Activated T-helper 2 cell treated with anti-CD3 and anti-CD28 coated beads, Interferon-gamma antibody, Interleukin-2, Interleukin-4, amounts not matched to agents 10 μg/mL and 5 μg/mL and 100 μg/mL, durations not matched to agents 14 hours and 24 hours and 36 hours (primary cell): ENCODE results near the gene IP6K3. TPM values are rescaled to one million over a fixed set of nuclear protein-coding genes. Genes with fewer than 3 reads are reported as not detected.

Source experiments
- DNase-seq: peaks from one replicate; pipeline ENCODE4 v3.0.0; 2021; ENCODE audit warnings: low spot score
- H3K27ac Mint-ChIP-seq: one replicate; pipeline ENCODE4 v1.8.0; 2021; ENCODE audit warnings: mixed read lengths
- H3K27me3 Mint-ChIP-seq: one replicate; pipeline ENCODE4 v1.8.0; 2021; ENCODE audit warnings: low read depth, mixed read lengths
- H3K36me3 Mint-ChIP-seq: one replicate; pipeline ENCODE4 v1.8.0; 2021; ENCODE audit warnings: low read depth, mixed read lengths
- H3K4me1 Mint-ChIP-seq: one replicate; pipeline ENCODE4 v1.8.0; 2021; ENCODE audit warnings: low read depth, mixed read lengths
- H3K4me3 Mint-ChIP-seq: one replicate; pipeline ENCODE4 v1.8.0; 2021; ENCODE audit warnings: low read depth, mild to moderate bottlenecking, moderate library complexity, mixed read lengths
- H3K9me3 Mint-ChIP-seq: one replicate; pipeline ENCODE4 v1.8.0; 2021; ENCODE audit warnings: mixed read lengths
- intact Hi-C: fragments of 100-400 bp; cut with micrococcal nuclease; formaldehyde crosslinking; loops from one replicate; pipeline ENCODE4 v1.15.1; 2023
- total RNA-seq: library from RNA; stranded (reverse); gene quantifications from 2 replicates; pipeline ENCODE4 v1.2.3, GENCODE V29; 2022

The IP6K3 gene
- total RNA-seq, 1 donor from 2014 or later = not detected

DNA sequence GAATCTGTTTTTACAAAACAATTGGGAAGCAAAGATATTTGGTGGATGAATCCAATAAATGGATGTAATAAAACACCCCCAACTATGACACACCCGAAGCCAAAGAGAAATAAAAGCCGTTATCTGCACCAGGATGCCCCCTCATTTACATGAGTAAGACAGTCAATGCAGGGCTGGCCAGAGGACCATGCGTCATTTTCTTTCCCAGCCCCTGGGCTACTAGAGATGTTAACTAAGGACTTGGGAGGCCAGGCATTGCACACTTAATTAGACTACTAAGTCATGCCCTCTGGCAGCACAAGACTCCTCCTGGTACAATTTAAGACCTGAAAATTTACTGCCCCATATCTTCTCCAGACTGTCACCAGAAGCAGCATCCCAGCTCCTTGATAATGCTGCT is 39.1 kb upstream of the IP6K3 start:
- Mint-ChIP-seq H3K27ac (no peak overlapping the region), H3K36me3 (peaks cover 60% of the 10 kb centered on the region), H3K27me3 (no peaks in the 10 kb centered on the region), H3K4me1 (peaks cover 34% of the 10 kb centered on the region), H3K9me3 (no peaks in the 10 kb centered on the region), H3K4me3 (no peak overlapping the region)
- no peak for DNase-seq
- intact Hi-C loops = loop anchor here (5.0 kb wide), 1 partner anchor 117 kb away; no protein-coding TSS in a partner anchor

DNA sequence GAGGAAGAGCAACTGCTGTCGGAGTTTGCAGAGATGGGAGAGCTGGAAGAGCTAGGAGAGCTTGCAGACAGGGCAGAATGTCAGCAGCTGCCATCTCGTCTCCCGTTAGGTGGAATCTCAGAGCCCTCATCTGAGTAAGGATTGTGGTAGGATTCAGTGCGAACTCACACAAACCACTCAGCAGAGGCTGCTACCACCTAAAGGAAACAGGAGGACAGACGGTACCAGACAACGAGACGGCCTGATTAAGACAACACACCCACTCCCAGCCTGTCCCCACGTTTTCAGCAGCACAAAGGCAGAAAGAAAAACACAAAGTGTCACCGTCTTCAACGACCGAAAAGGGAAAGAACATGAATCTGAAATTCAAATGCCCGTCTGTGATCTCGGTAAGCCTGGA is 38.1 kb upstream of the IP6K3 start:
- Mint-ChIP-seq H3K4me1 (peaks cover 34% of the 10 kb centered on the region), H3K9me3 (no peaks in the 10 kb centered on the region), H3K36me3 (peaks cover 68% of the 10 kb centered on the region), H3K27ac (peak overlapping the region; percentile 10), H3K4me3 (no peak overlapping the region), H3K27me3 (no peaks in the 10 kb centered on the region)
- intact Hi-C loops = loop anchor here (5.0 kb wide), 1 partner anchor 118 kb away; no protein-coding TSS in a partner anchor
- no peak for DNase-seq

DNA sequence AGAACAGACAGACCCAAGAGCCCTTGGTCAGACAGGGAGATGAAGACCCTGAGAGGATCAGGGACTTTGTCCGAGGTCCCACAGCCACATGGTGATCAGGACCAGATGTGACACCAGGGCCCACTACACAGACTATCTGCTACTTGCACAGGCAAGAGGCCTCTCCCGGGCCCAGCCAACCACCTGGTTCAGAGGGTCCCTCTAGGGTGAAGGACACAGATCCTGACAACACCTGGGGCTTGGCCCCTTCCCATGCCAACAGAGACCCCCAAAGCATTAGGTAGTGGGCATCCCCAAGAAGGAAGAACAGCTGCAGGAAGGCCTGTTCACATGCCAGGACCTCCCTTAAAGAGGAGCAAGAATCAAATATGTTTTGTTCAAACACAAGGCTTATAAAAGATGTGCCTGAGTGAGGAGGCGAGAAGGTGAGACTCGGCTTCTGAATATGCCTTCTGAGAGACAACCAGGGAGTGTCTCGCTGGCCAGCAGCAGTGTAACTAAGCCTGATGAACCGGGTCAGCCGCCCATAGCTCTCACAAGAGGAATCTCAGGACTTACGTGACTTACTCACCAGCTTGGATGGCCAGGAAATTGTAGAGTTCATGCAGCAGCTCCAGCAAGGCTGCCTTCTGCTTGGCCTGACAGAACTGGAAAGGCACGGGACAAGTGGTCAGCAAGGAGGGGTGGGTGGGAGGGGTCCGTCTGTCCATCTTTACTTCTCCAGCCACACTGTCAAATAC is 37.2 kb upstream of the IP6K3 start:
- Mint-ChIP-seq H3K9me3 (no peaks in the 10 kb centered on the region), H3K4me3 (no peak overlapping the region), H3K36me3 (peaks cover 77% of the 10 kb centered on the region), H3K27me3 (no peaks in the 10 kb centered on the region), H3K27ac (no peak overlapping the region), H3K4me1 (peaks cover 29% of the 10 kb centered on the region)
- no peak for DNase-seq
- intact Hi-C loops = no loop called here

DNA sequence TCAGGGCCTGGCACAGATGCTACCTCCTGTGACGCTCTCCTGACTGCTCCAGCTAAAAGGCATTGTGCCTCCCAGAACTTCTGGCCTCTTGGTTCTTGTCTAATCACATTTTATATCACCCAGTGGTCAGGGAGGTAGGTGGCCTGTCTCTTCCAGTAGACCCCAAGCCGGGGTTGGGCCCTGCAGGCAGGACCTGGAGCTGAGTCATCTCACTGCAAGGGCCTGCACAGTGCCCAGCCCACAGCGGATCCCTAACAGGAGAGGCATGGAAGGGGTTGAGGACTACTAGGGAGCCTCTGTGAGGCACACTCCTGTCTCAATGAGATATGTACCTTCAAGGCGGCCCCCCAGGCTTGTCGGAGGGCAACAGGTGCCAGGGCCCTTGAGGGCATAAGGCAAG is 35.9 kb upstream of the IP6K3 start:
- Mint-ChIP-seq H3K9me3 (no peaks in the 10 kb centered on the region), H3K27ac (peak overlapping the region; percentile 30), H3K4me1 (peaks cover 26% of the 10 kb centered on the region), H3K36me3 (peaks cover 81% of the 10 kb centered on the region), H3K4me3 (no peak overlapping the region), H3K27me3 (no peaks in the 10 kb centered on the region)
- intact Hi-C loops = no loop called here
- no peak for DNase-seq

DNA sequence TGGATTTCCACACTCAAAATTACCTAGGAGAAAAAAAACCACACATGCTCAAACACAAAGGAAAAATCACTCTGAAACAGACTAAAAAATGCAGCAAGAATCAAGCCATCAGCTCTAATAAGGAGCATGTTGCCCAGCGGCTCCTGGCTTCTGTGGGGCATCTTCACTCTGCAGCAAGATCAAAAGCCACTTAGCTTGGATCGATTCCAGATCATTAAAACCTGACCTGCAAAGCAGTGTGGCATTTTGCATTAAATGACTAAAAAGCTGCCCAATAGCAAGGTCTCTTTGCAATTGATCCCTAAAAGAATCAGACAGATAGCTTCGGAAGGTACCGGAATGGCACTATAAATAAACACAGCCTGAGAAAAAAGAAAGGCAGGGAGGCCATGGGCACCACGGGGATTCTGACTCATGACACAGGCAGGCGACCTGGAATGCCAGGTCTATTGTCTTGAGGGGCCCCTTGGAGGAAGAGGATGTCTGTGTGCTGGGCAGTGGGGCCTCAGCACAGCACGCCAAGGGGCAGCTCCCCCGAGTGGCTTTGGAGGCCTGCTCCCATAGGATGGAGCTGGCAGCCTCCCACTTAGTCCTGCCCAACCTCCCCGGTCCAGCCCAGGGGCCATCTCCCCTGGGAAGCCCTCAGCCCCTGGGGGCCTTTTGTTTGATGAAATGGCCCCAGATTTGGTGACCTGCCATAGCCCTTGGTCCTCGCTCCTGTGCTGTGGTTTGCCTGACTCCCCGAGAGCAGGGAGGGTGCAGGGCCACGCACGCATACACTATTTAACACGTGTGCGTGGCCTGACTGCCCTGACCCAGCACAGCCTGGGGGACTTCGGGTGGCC is 34.6 kb upstream of the IP6K3 start:
- Mint-ChIP-seq H3K4me3 (no peak overlapping the region), H3K27ac (no peak overlapping the region), H3K36me3 (peaks cover 84% of the 10 kb centered on the region), H3K4me1 (peaks cover 15% of the 10 kb centered on the region), H3K9me3 (no peaks in the 10 kb centered on the region), H3K27me3 (no peaks in the 10 kb centered on the region)
- DNase-seq = no peak
- intact Hi-C loops = no loop called here

DNA sequence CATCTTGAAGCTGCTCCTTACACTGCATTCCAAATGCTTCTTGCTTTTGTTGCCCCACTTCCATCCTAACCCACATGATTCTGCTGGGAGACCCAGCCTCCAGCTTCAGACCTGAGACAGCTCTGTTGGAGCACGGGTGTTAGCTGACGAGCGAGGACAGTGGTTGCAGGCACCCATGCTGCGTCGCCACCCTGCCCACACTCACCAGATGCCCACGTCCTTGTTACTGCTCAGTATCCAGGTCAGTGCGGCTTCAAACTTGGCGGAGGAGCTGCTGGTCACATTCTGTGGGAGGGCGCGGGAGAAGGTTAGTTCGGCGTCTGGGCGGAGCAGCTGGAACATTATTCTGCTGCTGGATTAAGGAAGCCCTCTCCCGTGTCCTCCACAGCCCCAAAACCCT is 33.2 kb upstream of the IP6K3 start:
- H3K4me1 Mint-ChIP-seq = peaks cover under 1% of the 10 kb centered on the region
- no peak overlapping the region for H3K4me3 Mint-ChIP-seq
- intact Hi-C loops = no loop called here
- H3K27me3 Mint-ChIP-seq = no peaks in the 10 kb centered on the region
- no peak for DNase-seq
- H3K27ac Mint-ChIP-seq = no peak overlapping the region
- peaks cover 81% of the 10 kb centered on the region for H3K36me3 Mint-ChIP-seq
- no peaks in the 10 kb centered on the region for H3K9me3 Mint-ChIP-seq

DNA sequence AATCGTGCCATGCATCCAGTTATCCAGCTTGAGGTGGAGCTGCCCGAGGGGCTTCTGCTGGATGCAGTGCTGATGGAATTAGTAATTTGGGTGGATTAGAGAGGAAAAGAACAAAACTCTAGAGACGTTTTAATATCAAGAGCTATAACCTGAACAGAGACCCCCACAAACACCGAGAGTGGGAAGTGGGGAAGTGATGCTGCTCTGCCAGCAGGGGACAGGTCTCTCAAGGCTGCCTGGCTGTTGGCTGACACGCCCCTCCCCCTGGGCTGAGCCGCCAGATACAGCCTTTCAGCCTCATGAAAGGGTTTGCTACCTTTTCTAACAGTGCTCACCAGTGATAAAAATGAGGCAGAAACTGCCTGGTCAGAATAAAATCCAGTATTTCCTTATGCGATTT is 32.6 kb upstream of the IP6K3 start:
- Mint-ChIP-seq H3K27me3 (no peaks in the 10 kb centered on the region), H3K27ac (no peak overlapping the region), H3K36me3 (peaks cover 80% of the 10 kb centered on the region), H3K9me3 (no peaks in the 10 kb centered on the region), H3K4me3 (no peak overlapping the region), H3K4me1 (no peaks in the 10 kb centered on the region)
- no peak for DNase-seq
- intact Hi-C loops = no loop called here

DNA sequence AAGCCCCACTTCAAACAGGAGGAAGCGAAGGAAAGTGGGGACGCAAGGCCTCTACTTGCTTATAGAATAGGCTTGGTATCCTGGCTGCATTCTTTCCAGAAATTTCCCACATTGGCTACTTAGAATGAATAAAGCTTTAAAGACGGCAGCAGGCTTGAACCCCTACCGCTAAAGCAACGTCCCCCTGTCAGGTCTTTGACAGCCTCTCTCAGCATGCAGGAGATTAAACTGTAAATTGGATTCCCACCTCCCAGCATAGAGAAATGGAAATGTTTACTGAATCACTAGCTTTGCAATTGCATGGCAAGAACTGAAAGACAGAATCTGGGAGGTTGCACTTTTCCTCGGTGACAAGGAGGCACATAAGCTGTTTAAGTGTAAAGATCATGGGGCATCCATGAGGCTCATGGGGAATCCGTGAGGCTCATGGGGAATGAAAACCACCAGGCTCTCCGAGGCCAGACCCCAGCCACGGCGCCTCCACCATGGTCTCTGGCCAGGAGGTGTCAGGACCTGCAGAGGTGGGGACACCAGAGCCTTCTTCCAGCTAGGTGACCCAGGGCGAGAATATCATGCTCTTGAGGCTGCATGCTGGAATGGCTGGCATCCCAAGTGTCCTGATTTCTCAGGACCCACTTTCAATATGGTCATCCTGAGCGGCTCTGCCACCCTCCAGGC is 31.9 kb upstream of the IP6K3 start:
- Mint-ChIP-seq H3K27me3 (no peaks in the 10 kb centered on the region), H3K4me1 (no peaks in the 10 kb centered on the region), H3K4me3 (no peak overlapping the region), H3K9me3 (no peaks in the 10 kb centered on the region), H3K36me3 (peaks cover 73% of the 10 kb centered on the region), H3K27ac (no peak overlapping the region)
- DNase-seq = no peak
- intact Hi-C loops = no loop called here

DNA sequence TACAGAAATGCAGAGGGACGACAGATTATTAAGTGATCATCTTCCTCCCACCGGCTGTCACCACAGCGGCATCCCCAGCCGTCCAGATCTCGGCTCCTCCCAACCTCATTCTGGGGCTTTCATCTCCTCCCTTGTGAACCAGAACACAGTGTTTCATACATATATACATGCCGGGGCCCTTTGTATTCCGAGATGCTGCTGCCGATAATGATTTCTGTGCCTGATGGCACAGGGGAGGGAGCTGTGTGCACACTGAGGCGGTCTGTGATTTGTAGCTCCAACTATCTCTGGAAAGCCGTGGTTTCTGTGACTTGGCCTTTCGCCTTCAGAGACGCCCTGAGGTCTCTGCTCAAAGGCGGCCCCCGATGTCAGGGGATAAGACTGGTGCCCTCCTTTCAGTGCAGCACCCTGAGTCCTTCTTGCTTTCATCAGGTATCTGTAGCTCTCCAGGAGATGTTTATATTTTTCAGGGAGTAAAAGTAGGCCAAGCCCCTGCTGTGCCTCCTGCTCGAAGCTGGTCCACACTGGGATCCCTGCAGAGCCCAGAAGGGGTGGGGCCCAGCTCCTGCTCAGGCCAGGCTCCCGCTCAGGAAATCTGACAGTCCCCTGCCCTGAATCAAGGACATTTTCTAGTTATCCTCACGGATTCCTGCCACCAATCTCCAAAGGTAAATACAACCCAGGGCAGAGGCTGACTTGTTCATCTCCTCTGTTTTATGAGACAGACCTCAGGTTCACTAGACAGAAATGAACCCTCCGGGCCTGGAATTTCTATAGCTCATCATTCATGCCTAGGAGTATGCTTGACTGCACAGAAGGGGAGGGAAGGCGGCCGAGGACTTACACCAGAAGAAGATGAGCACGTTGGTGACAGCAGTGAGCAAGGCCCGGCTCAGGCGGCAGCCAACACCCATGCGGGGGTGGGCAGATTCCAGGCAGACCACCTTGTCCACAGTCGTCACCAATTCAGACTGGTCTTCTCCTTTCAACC is 31.0 kb upstream of the IP6K3 start:
- Mint-ChIP-seq H3K36me3 (peaks cover 73% of the 10 kb centered on the region), H3K9me3 (no peaks in the 10 kb centered on the region), H3K27me3 (no peaks in the 10 kb centered on the region), H3K27ac (no peak overlapping the region), H3K4me1 (no peaks in the 10 kb centered on the region), H3K4me3 (no peak overlapping the region)
- intact Hi-C loops = no loop called here
- no peak for DNase-seq

DNA sequence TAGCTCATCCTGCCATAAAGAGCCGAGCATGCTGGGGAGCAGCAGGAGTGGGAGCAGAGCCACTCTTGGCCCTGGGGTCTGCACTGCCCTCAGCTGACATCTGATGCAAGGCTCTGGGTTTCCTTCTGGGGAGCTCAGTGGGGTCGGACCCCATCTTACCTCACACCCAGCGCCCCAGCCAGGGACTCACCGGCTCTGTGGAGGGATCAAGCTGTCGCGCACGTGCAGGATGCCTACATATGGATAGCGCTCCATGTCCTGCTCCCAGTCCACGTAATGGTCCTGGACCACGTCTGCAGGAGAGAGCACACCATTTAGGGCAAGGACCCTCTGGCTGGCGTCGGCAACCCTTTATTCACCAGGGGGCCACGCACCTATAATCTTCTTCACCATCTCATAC is 30.1 kb upstream of the IP6K3 start:
- H3K9me3 Mint-ChIP-seq = no peaks in the 10 kb centered on the region
- H3K36me3 Mint-ChIP-seq = peaks cover 74% of the 10 kb centered on the region
- intact Hi-C loops = no loop called here
- H3K27me3 Mint-ChIP-seq = no peaks in the 10 kb centered on the region
- H3K27ac Mint-ChIP-seq = no peak overlapping the region
- no peak for DNase-seq
- H3K4me3 Mint-ChIP-seq = no peak overlapping the region
- no peaks in the 10 kb centered on the region for H3K4me1 Mint-ChIP-seq

DNA sequence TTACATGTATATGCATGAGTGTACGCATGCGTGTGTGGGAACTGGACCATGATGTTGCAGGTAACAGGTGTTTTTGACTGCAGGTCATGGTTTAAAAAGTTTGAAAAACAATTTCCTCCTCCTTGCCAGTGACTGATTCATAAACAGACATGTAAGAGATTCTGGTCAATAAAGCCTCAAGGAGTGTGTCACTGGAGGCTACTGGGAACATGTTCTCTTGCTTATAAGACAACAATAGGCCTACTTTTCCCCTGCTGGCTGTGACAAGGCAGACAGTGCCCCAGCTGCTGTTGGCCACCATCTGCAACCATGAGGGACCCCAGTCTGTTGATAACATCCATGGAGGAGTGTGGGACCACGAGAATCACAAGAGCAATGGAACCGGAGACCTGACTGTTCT is 29.5 kb upstream of the IP6K3 start:
- Mint-ChIP-seq H3K27ac (no peak overlapping the region), H3K4me3 (no peak overlapping the region), H3K27me3 (no peaks in the 10 kb centered on the region), H3K4me1 (peaks cover under 1% of the 10 kb centered on the region), H3K9me3 (no peaks in the 10 kb centered on the region), H3K36me3 (peaks cover 76% of the 10 kb centered on the region)
- intact Hi-C loops = no loop called here
- DNase-seq = no peak

DNA sequence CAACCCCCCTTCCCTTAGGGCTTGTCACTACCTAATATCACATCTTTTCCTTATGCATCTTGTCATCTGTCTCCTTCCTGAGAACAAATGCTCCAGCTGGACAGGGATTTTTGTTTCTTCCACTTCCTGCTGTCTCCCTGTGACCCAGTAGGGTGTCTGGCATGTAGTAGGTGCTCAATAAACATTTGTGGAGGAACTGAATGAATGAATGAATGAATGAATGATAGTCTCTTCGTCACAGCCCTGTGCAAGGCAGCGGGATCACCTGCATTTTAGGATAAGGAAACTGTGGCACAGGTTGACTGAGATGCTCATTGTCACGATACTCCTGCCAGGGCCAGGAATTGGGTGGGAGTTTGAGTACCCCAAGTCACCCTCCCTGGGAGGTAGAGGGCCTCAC is 28.1 kb upstream of the IP6K3 start:
- Mint-ChIP-seq H3K36me3 (peaks cover 63% of the 10 kb centered on the region), H3K4me1 (peaks cover 1% of the 10 kb centered on the region), H3K9me3 (no peaks in the 10 kb centered on the region), H3K27me3 (no peaks in the 10 kb centered on the region), H3K27ac (no peak overlapping the region), H3K4me3 (no peak overlapping the region)
- intact Hi-C loops = loop anchor here (5.0 kb wide), 1 partner anchor 378 kb away; no protein-coding TSS in a partner anchor
- DNase-seq = no peak
